ENCODE results near the gene IL10RA. TPM values are rescaled to one million over a fixed set of nuclear protein-coding genes. Genes with fewer than 3 reads are reported as not detected.
A peak's percentile ranks its signal among the peaks of the same experiment; 100 is the strongest.

The IL10RA gene
- polyA plus RNA-seq, 3 donors, result 152 to 413 (median 226) TPM

GRCh38 chr11:118049771-118050170, 63.6 kb downstream of the IL10RA start:
- Mint-ChIP-seq H3K27ac (peak overlapping the region in 3 of 7 donors; percentile 21 to 68 (median 50)), H3K36me3 (no peaks in the 10 kb centered on the region), H3K4me3 (no peak overlapping the region), H3K27me3 (ENCODE audit: low read depth in 3 of 3) (peaks cover 0 to 4% (median 4%) of the 10 kb centered on the region in 3 donors), H3K4me1 (peaks cover 26% of the 10 kb centered on the region), H3K9me3 (peaks cover 0 to 2% (median 0%) of the 10 kb centered on the region in 7 donors)
- 100% methylated on average over 1 of the region's 6 CpGs for WGBS (ENCODE audit: insufficient coverage)
- H3K4me2 ChIP-seq (replicated peaks; ENCODE audit: extremely low read depth, low read length, poor library complexity, severe bottlenecking), result no peak overlapping the region
- peaks cover 13 to 15% of the 10 kb centered on the region in 2 donors for H3K4me1 ChIP-seq (ENCODE audit: control insufficient read depth in 1 of 2, insufficient read depth in 2 of 2, low read length in 2 of 2)
- H3K36me3 ChIP-seq (replicated peaks in 1 of 2; ENCODE audit: control insufficient read depth in 1 of 2, insufficient read depth in 2 of 2, low read length in 2 of 2), result no peaks in the 10 kb centered on the region
- no peak overlapping the region for H3K9ac ChIP-seq (ENCODE audit: insufficient read depth, low read length, poor library complexity, severe bottlenecking)
- no peaks in the 10 kb centered on the region for H4K20me1 ChIP-seq (ENCODE audit: insufficient read depth, low read length)
- no peak for DNase-seq
- no peaks in the 10 kb centered on the region for H3K9me3 ChIP-seq (replicated peaks in 1 of 2; ENCODE audit: control insufficient read depth in 1 of 2, insufficient read depth in 1 of 2, low read length in 2 of 2)
- TF ChIP-seq CTCF (IDR thresholded peaks at IDR 0.05), result no peak
- intact Hi-C loops (cut with micrococcal nuclease), result loop anchor here (5.0 to 10.0 kb wide), 3 partner anchors 37 to 102 kb away; no protein-coding TSS in a partner anchor
- no peak overlapping the region for H3K4me3 ChIP-seq (replicated peaks in 1 of 3; ENCODE audit: low read depth in 2 of 3, low read length in 3 of 3)
- H3K27ac ChIP-seq (ENCODE audit: low read depth in 1 of 2, low read length in 2 of 2), result no peak overlapping the region
- no peaks in the 10 kb centered on the region for H3K27me3 ChIP-seq (ENCODE audit: control insufficient read depth in 2 of 2, insufficient read depth in 2 of 2, low read length in 2 of 2)
- no peaks in the 10 kb centered on the region for H3K79me2 ChIP-seq (ENCODE audit: insufficient read depth, low read length)
- no peak overlapping the region for H2AFZ ChIP-seq (ENCODE audit: insufficient read depth, low read depth, low read length, poor library complexity, severe bottlenecking)

GRCh38 chr11:118050208-118050891, 64.2 kb downstream of the IL10RA start:
- H3K4me1 Mint-ChIP-seq, result peaks cover 25% of the 10 kb centered on the region
- no peak overlapping the region for H3K27ac ChIP-seq (ENCODE audit: low read depth in 1 of 2, low read length in 2 of 2)
- WGBS (ENCODE audit: insufficient coverage), result 93% methylated on average over 2 of the region's 7 CpGs

More at GRCh38 chr11:118050208-118050891, 64.2 kb downstream of the IL10RA start:
- Histone ChIP-seq H3K4me1 (ENCODE audit: control insufficient read depth in 1 of 2, insufficient read depth in 2 of 2, low read length in 2 of 2) (peaks cover 13 to 15% of the 10 kb centered on the region in 2 donors), H3K79me2 (ENCODE audit: insufficient read depth, low read length) (no peaks in the 10 kb centered on the region), H3K9ac (ENCODE audit: insufficient read depth, low read length, poor library complexity, severe bottlenecking) (no peak overlapping the region), H3K9me3 (replicated peaks in 1 of 2; ENCODE audit: control insufficient read depth in 1 of 2, insufficient read depth in 1 of 2, low read length in 2 of 2) (no peaks in the 10 kb centered on the region), H3K4me2 (replicated peaks; ENCODE audit: extremely low read depth, low read length, poor library complexity, severe bottlenecking) (no peak overlapping the region), H4K20me1 (ENCODE audit: insufficient read depth, low read length) (no peaks in the 10 kb centered on the region), H3K27me3 (ENCODE audit: control insufficient read depth in 2 of 2, insufficient read depth in 2 of 2, low read length in 2 of 2) (no peaks in the 10 kb centered on the region), H2AFZ (ENCODE audit: insufficient read depth, low read depth, low read length, poor library complexity, severe bottlenecking) (no peak overlapping the region), H3K36me3 (replicated peaks in 1 of 2; ENCODE audit: control insufficient read depth in 1 of 2, insufficient read depth in 2 of 2, low read length in 2 of 2) (no peaks in the 10 kb centered on the region), H3K4me3 (replicated peaks in 1 of 3; ENCODE audit: low read depth in 2 of 3, low read length in 3 of 3) (no peak overlapping the region)
- DNase-seq, result no peak
- no peaks in the 10 kb centered on the region for H3K36me3 Mint-ChIP-seq
- H3K9me3 Mint-ChIP-seq, result peaks cover 0 to 2% (median 0%) of the 10 kb centered on the region in 7 donors
- H3K27me3 Mint-ChIP-seq (ENCODE audit: low read depth in 3 of 3), result peaks cover under 1 to 4% (median 3%) of the 10 kb centered on the region in 3 donors
- peak overlapping the region in 2 of 7 donors; percentile 21 to 50 for H3K27ac Mint-ChIP-seq
- no peak for TF ChIP-seq CTCF (IDR thresholded peaks at IDR 0.05)
- intact Hi-C loops (cut with micrococcal nuclease), result loop anchor here (5.0 to 10.0 kb wide), 3 partner anchors 38 to 103 kb away; no protein-coding TSS in a partner anchor
- H3K4me3 Mint-ChIP-seq, result no peak overlapping the region

Other genes with a start within 250 kb of the IL10RA start
- not detected for gene DSCAML1, start 189.2 kb upstream of the IL10RA start, polyA plus RNA-seq
- gene FXYD2, start 161.7 kb upstream of the IL10RA start, polyA plus RNA-seq, result 1 to 10 TPM in 2 of 3 donors, under 1 TPM in 1; 0.96 to 4.4 (median 2.5) TPM
- 10 to 100 TPM; 36.4 to 52.1 (median 44.1) TPM for gene FXYD6, start 109.7 kb upstream of the IL10RA start, polyA plus RNA-seq
- gene TMPRSS13, start 57.0 kb upstream of the IL10RA start, polyA plus RNA-seq, result 1 to 10 TPM in 1 of 3 donors, under 1 TPM in 2; 0.17 to 2.4 (median 0.37) TPM
- not detected for gene TMPRSS4, start 90.7 kb downstream of the IL10RA start, polyA plus RNA-seq
- under 1 TPM; 0.05 to 0.29 (median 0.11) TPM for gene SMIM35, start 100.6 kb downstream of the IL10RA start, polyA plus RNA-seq
- under 1 TPM in 1 of 3 donors, not detected in 2; 0.76 TPM for gene SCN4B, start 166.4 kb downstream of the IL10RA start, polyA plus RNA-seq
- gene SCN2B, start 190.2 kb downstream of the IL10RA start, polyA plus RNA-seq, result under 1 TPM in 1 of 3 donors, not detected in 2; 0.01 TPM
- 100 to 1,000 TPM; 316 to 968 (median 748) TPM for gene JAML, start 238.6 kb downstream of the IL10RA start, polyA plus RNA-seq